ENCODE data around the gene TRANK1.

TRANK1 gene

GRCh38 chr3:36824443-36824842, 120.4 kb downstream of the TRANK1 start:
- Mint-ChIP-seq H3K4me3 (no peak overlapping the region), H3K27me3 (no peaks in the 10 kb centered on the region), H3K36me3 (ENCODE audit: insufficient read depth) (peaks cover 38% of the 10 kb centered on the region), H3K9me3 (no peaks in the 10 kb centered on the region), H3K4me1 (ENCODE audit: low read depth in 2 of 2) (peaks cover 0 to 5% of the 10 kb centered on the region in 2 donors), H3K27ac (peak overlapping the region in 1 of 2 donors; percentile 41)
- DNase-seq (no peak), ATAC-seq (replicated peaks) (no peak)

- H3K27ac Mint-ChIP-seq, result peak overlapping the region in 1 of 2 donors; percentile 41
- DNase-seq (no peak), ATAC-seq (replicated peaks) (no peak)
- H3K4me3 Mint-ChIP-seq, result no peak overlapping the region
- no peaks in the 10 kb centered on the region for H3K9me3 Mint-ChIP-seq
- peaks cover 37% of the 10 kb centered on the region for H3K36me3 Mint-ChIP-seq (ENCODE audit: insufficient read depth)
- peaks cover 0 to 5% of the 10 kb centered on the region in 2 donors for H3K4me1 Mint-ChIP-seq (ENCODE audit: low read depth in 2 of 2)
- no peaks in the 10 kb centered on the region for H3K27me3 Mint-ChIP-seq
These were observed 121.0 kb downstream of the TRANK1 start for GRCh38 chr3:36823806-36824205.

- Mint-ChIP-seq H3K27ac (peak overlapping the region in 1 of 2 donors; percentile 12), H3K4me1 (ENCODE audit: low read depth in 2 of 2) (peaks cover 1 to 5% of the 10 kb centered on the region in 2 donors), H3K9me3 (no peaks in the 10 kb centered on the region), H3K36me3 (ENCODE audit: insufficient read depth) (peaks cover 14% of the 10 kb centered on the region), H3K27me3 (no peaks in the 10 kb centered on the region), H3K4me3 (no peak overlapping the region)
- ATAC-seq (replicated peaks) (no peak), DNase-seq (no peak)
These were observed 124.8 kb downstream of the TRANK1 start for GRCh38 chr3:36820083-36820482.

- peaks cover 8% of the 10 kb centered on the region for H3K36me3 Mint-ChIP-seq (ENCODE audit: insufficient read depth)
- ATAC-seq (replicated peaks), result no peak
- no peaks in the 10 kb centered on the region for H3K27me3 Mint-ChIP-seq
- H3K4me3 Mint-ChIP-seq, result no peak overlapping the region
- no peaks in the 10 kb centered on the region for H3K9me3 Mint-ChIP-seq
- no peak for DNase-seq
- peaks cover 0 to 1% of the 10 kb centered on the region in 2 donors for H3K4me1 Mint-ChIP-seq (ENCODE audit: low read depth in 2 of 2)
- H3K27ac Mint-ChIP-seq, result no peak overlapping the region
These were observed 126.9 kb downstream of the TRANK1 start for GRCh38 chr3:36817806-36818533.

- DNase-seq, result no peak
- peak overlapping the region in 1 of 2 donors; percentile 13 for H3K27ac Mint-ChIP-seq
- H3K27me3 Mint-ChIP-seq, result no peaks in the 10 kb centered on the region
- no peak overlapping the region for H3K4me3 Mint-ChIP-seq
- peaks cover 0 to 1% of the 10 kb centered on the region in 2 donors for H3K4me1 Mint-ChIP-seq (ENCODE audit: low read depth in 2 of 2)
- no peaks in the 10 kb centered on the region for H3K9me3 Mint-ChIP-seq
- ATAC-seq (replicated peaks), result no peak
- H3K36me3 Mint-ChIP-seq (ENCODE audit: insufficient read depth), result no peaks in the 10 kb centered on the region
These were observed 129.5 kb downstream of the TRANK1 start for GRCh38 chr3:36815375-36815774.

- peaks cover 0 to 1% of the 10 kb centered on the region in 2 donors for H3K4me1 Mint-ChIP-seq (ENCODE audit: low read depth in 2 of 2)
- ATAC-seq (replicated peaks) (no peak), DNase-seq (no peak)
- H3K27me3 Mint-ChIP-seq, result no peaks in the 10 kb centered on the region
- no peaks in the 10 kb centered on the region for H3K36me3 Mint-ChIP-seq (ENCODE audit: insufficient read depth)
- peak overlapping the region in 1 of 2 donors; percentile 13 for H3K27ac Mint-ChIP-seq
- H3K9me3 Mint-ChIP-seq, result no peaks in the 10 kb centered on the region
- H3K4me3 Mint-ChIP-seq, result no peak overlapping the region
These were observed 130.1 kb downstream of the TRANK1 start for GRCh38 chr3:36814776-36815175.

GRCh38 chr3:36814066-36814717, 130.7 kb downstream of the TRANK1 start:
- Mint-ChIP-seq H3K9me3 (no peaks in the 10 kb centered on the region), H3K36me3 (ENCODE audit: insufficient read depth) (no peaks in the 10 kb centered on the region), H3K4me1 (ENCODE audit: low read depth in 2 of 2) (peaks cover 0 to 1% of the 10 kb centered on the region in 2 donors), H3K4me3 (no peak overlapping the region), H3K27me3 (no peaks in the 10 kb centered on the region), H3K27ac (no peak overlapping the region)
- no peak for ATAC-seq (replicated peaks)
- no peak for DNase-seq

GRCh38 chr3:36813305-36813704, 131.5 kb downstream of the TRANK1 start:
- Mint-ChIP-seq H3K27ac (peak overlapping the region in 1 of 2 donors; percentile 50), H3K4me1 (ENCODE audit: low read depth in 2 of 2) (peaks cover 0 to 1% of the 10 kb centered on the region in 2 donors), H3K36me3 (ENCODE audit: insufficient read depth) (no peaks in the 10 kb centered on the region), H3K27me3 (peaks cover under 1 to 5% of the 10 kb centered on the region in 2 donors), H3K4me3 (no peak overlapping the region), H3K9me3 (no peaks in the 10 kb centered on the region)
- DNase-seq (no peak), ATAC-seq (replicated peaks) (no peak)

GRCh38 chr3:36812240-36812639, 132.6 kb downstream of the TRANK1 start:
- no peaks in the 10 kb centered on the region for H3K36me3 Mint-ChIP-seq (ENCODE audit: insufficient read depth)
- no peak for DNase-seq
- H3K4me3 Mint-ChIP-seq, result no peak overlapping the region
- ATAC-seq (replicated peaks), result no peak
- no peaks in the 10 kb centered on the region for H3K9me3 Mint-ChIP-seq
- H3K27ac Mint-ChIP-seq, result no peak overlapping the region
- H3K27me3 Mint-ChIP-seq, result peaks cover 11 to 12% of the 10 kb centered on the region in 2 donors
- peaks cover 0 to 1% of the 10 kb centered on the region in 2 donors for H3K4me1 Mint-ChIP-seq (ENCODE audit: low read depth in 2 of 2)

GRCh38 chr3:36811768-36812167, 133.1 kb downstream of the TRANK1 start:
- Mint-ChIP-seq H3K27me3 (peaks cover 16 to 17% of the 10 kb centered on the region in 2 donors), H3K36me3 (ENCODE audit: insufficient read depth) (no peaks in the 10 kb centered on the region), H3K9me3 (no peaks in the 10 kb centered on the region), H3K4me1 (ENCODE audit: low read depth in 2 of 2) (no peaks in the 10 kb centered on the region), H3K4me3 (no peak overlapping the region), H3K27ac (no peak overlapping the region)
- DNase-seq (no peak), ATAC-seq (replicated peaks) (no peak)

- Mint-ChIP-seq H3K27me3 (peaks cover 58 to 67% of the 10 kb centered on the region in 2 donors), H3K4me3 (no peak overlapping the region), H3K9me3 (no peaks in the 10 kb centered on the region), H3K36me3 (ENCODE audit: insufficient read depth) (no peaks in the 10 kb centered on the region), H3K27ac (no peak overlapping the region), H3K4me1 (ENCODE audit: low read depth in 2 of 2) (no peaks in the 10 kb centered on the region)
- ATAC-seq (replicated peaks) (no peak), DNase-seq (no peak)
These were observed 140.4 kb downstream of the TRANK1 start for GRCh38 chr3:36804295-36805055.

GRCh38 chr3:36803091-36803791, 141.6 kb downstream of the TRANK1 start:
- no peaks in the 10 kb centered on the region for H3K4me1 Mint-ChIP-seq (ENCODE audit: low read depth in 2 of 2)
- no peaks in the 10 kb centered on the region for H3K36me3 Mint-ChIP-seq (ENCODE audit: insufficient read depth)
- peaks cover 52 to 66% of the 10 kb centered on the region in 2 donors for H3K27me3 Mint-ChIP-seq
- no peak for DNase-seq
- ATAC-seq (replicated peaks), result no peak
- no peak overlapping the region for H3K27ac Mint-ChIP-seq
- no peaks in the 10 kb centered on the region for H3K9me3 Mint-ChIP-seq
- H3K4me3 Mint-ChIP-seq, result no peak overlapping the region

- Mint-ChIP-seq H3K9me3 (no peaks in the 10 kb centered on the region), H3K36me3 (ENCODE audit: insufficient read depth) (no peaks in the 10 kb centered on the region), H3K27ac (no peak overlapping the region), H3K27me3 (peaks cover 31 to 43% of the 10 kb centered on the region in 2 donors), H3K4me1 (ENCODE audit: low read depth in 2 of 2) (no peaks in the 10 kb centered on the region), H3K4me3 (no peak overlapping the region)
- no peak for DNase-seq
- no peak for ATAC-seq (replicated peaks)
These were observed 144.2 kb downstream of the TRANK1 start for GRCh38 chr3:36800533-36801116.

All from effector memory CD8-positive, alpha-beta T cell (primary cell).